GM23338 (cell line): Measurements from ENCODE around the gene PNKP. TPM values are rescaled to one million over a fixed set of nuclear protein-coding genes. Genes with fewer than 3 reads are reported as not detected.

Source experiments
- ATAC-seq: fragments of 200-7000 bp; cut with Tn5 transposase; 3 replicates; pipeline ENCODE4 v1.9.1; 2020
- DNase-seq: peaks from one replicate; pipeline ENCODE4 v3.0.0-alpha.2; 2015; ENCODE audit warnings: low spot score
- H2AFZ ChIP-seq: fragments of 200-600 bp; sonication (generic); 2 replicates; pipeline ENCODE4 v1.8.0; 2016; ENCODE audit warnings: antibody characterized with exemption, mild to moderate bottlenecking, moderate library complexity
- H3F3A ChIP-seq: fragments of 200-600 bp; sonication (generic); replicated peaks from 2 replicates; pipeline ENCODE4 v1.8.0; 2017; ENCODE audit warnings: antibody characterized with exemption, mixed run types, low read depth
- H3K27ac ChIP-seq: fragments of 200-600 bp; sonication (generic); 2 replicates; pipeline ENCODE4 v1.6.1; 2016; ENCODE audit warnings: low read depth
- H3K27me3 ChIP-seq: fragments of 200-600 bp; sonication (generic); 2 replicates; pipeline ENCODE4 v1.8.0; 2016; ENCODE audit warnings: mild to moderate bottlenecking, mixed run types, moderate library complexity; ENCODE audit not compliant: insufficient read depth
- H3K36me3 ChIP-seq: fragments of 200-600 bp; sonication (generic); 2 replicates; pipeline ENCODE4 v1.8.0; 2016; ENCODE audit warnings: mild to moderate bottlenecking; ENCODE audit not compliant: insufficient read depth
- H3K4me1 ChIP-seq: fragments of 200-600 bp; sonication (generic); 2 replicates; pipeline ENCODE4 v1.8.0; 2016; ENCODE audit warnings: mild to moderate bottlenecking, moderate library complexity; ENCODE audit not compliant: insufficient read depth
- H3K4me2 ChIP-seq: fragments of 200-600 bp; sonication (generic); 2 replicates; pipeline ENCODE4 v1.7.1; 2017; ENCODE audit warnings: mixed run types
- H3K4me3 ChIP-seq: fragments of 200-600 bp; sonication (generic); 2 replicates; pipeline ENCODE4 v1.6.1; 2016; ENCODE audit warnings: mixed run types
- H3K79me2 ChIP-seq: fragments of 200-600 bp; sonication (generic); replicated peaks from 2 replicates; pipeline ENCODE4 v1.8.0; 2017; ENCODE audit warnings: mild to moderate bottlenecking; ENCODE audit not compliant: insufficient read depth
- H3K9me2 ChIP-seq: fragments of 200-600 bp; sonication (generic); 2 replicates; pipeline ENCODE4 v1.8.0; 2017; ENCODE audit not compliant: insufficient read depth
- H4K20me1 ChIP-seq: fragments of 200-600 bp; sonication (generic); replicated peaks from 2 replicates; pipeline ENCODE4 v1.8.0; 2017; ENCODE audit warnings: mild to moderate bottlenecking; ENCODE audit not compliant: insufficient read depth
- H3K27ac Mint-ChIP-seq: 2 replicates; pipeline ENCODE4 v1.8.0; 2020; ENCODE audit warnings: inconsistent platforms, mild to moderate bottlenecking, moderate library complexity, mixed read lengths
- H3K27me3 Mint-ChIP-seq: 3 replicates; pipeline ENCODE4 v1.8.0; 2022; ENCODE audit warnings: low read depth, mild to moderate bottlenecking, moderate library complexity, mixed read lengths, inconsistent platforms; ENCODE audit not compliant: insufficient read depth, poor library complexity
- H3K36me3 Mint-ChIP-seq: 3 replicates; pipeline ENCODE4 v1.8.0; 2021; ENCODE audit warnings: low read depth, mild to moderate bottlenecking, inconsistent platforms, moderate library complexity, mixed read lengths
- H3K4me1 Mint-ChIP-seq: 3 replicates; pipeline ENCODE4 v1.8.0; 2020; ENCODE audit warnings: mild to moderate bottlenecking, inconsistent platforms, mixed read lengths
- H3K4me3 Mint-ChIP-seq: 3 replicates; pipeline ENCODE4 v1.8.0; 2021; ENCODE audit warnings: moderate library complexity, mild to moderate bottlenecking, inconsistent platforms, mixed read lengths
- H3K9me3 Mint-ChIP-seq: 3 replicates; pipeline ENCODE4 v1.8.0; 2020; ENCODE audit warnings: moderate library complexity, mild to moderate bottlenecking, inconsistent platforms, mixed read lengths
- ETS1 ChIP-seq: IDR thresholded peaks from 2 replicates; pipeline ENCODE4 v1.6.1; 2016; ENCODE audit warnings: antibody characterized with exemption
- EZH2 ChIP-seq: fragments of 200-600 bp; sonication (generic); IDR thresholded peaks from one replicate; pipeline ENCODE4 v1.8.0; 2017; ENCODE audit warnings: antibody characterized with exemption, mild to moderate bottlenecking, low read depth; ENCODE audit not compliant: unreplicated experiment
- JUNB ChIP-seq: IDR thresholded peaks from one replicate; pipeline ENCODE4 v1.6.1; 2016; ENCODE audit warnings: antibody characterized with exemption; ENCODE audit not compliant: unreplicated experiment
- NANOG ChIP-seq: IDR thresholded peaks from 2 replicates; pipeline ENCODE4 v1.6.1; 2016; ENCODE audit warnings: antibody characterized with exemption, borderline replicate concordance
- POLR2AphosphoS5 ChIP-seq: IDR thresholded peaks from 2 replicates; pipeline ENCODE4 v1.6.1; 2016; ENCODE audit warnings: antibody characterized with exemption, low read depth
- STAT1 ChIP-seq: IDR thresholded peaks from one replicate; pipeline ENCODE4 v1.6.1; 2016; ENCODE audit warnings: antibody characterized with exemption; ENCODE audit not compliant: unreplicated experiment
- ZNF114 ChIP-seq: fragments of 250-450 bp; sonication (Bioruptor Pico); IDR thresholded peaks from 2 replicates; pipeline ENCODE4 v1.5.0; 2020; ENCODE audit warnings: mild to moderate bottlenecking, moderate library complexity
- ZNF331 ChIP-seq: fragments of 250-450 bp; sonication (Bioruptor Pico); IDR thresholded peaks from 2 replicates; pipeline ENCODE4 v1.5.0; 2020; ENCODE audit warnings: low read depth, mild to moderate bottlenecking, moderate library complexity
- ZNF462 ChIP-seq: fragments of 250-450 bp; sonication (Bioruptor Pico); IDR thresholded peaks from 2 replicates; pipeline ENCODE4 v1.5.0; 2020; ENCODE audit warnings: mild to moderate bottlenecking, moderate library complexity
- polyA plus RNA-seq: library from polyadenylated mRNA; unstranded; fragments of >200 nt; fragmentation: Nextera tagmentation; extraction: Ambion mirVana; gene quantifications from 2 replicates; pipeline ENCODE4 v1.2.1, GENCODE V29; 2016
- total RNA-seq: library from RNA; depleted of rRNA; stranded (reverse); fragments of >200 nt; shearing (Covaris generic); gene quantifications from 2 replicates; pipeline ENCODE4 v1.2.3, GENCODE V29; 2014

PNKP gene
- total and polyA plus RNA-seq, 2 experiments from 2014 or later = 99.6 to 109 TPM

DNA sequence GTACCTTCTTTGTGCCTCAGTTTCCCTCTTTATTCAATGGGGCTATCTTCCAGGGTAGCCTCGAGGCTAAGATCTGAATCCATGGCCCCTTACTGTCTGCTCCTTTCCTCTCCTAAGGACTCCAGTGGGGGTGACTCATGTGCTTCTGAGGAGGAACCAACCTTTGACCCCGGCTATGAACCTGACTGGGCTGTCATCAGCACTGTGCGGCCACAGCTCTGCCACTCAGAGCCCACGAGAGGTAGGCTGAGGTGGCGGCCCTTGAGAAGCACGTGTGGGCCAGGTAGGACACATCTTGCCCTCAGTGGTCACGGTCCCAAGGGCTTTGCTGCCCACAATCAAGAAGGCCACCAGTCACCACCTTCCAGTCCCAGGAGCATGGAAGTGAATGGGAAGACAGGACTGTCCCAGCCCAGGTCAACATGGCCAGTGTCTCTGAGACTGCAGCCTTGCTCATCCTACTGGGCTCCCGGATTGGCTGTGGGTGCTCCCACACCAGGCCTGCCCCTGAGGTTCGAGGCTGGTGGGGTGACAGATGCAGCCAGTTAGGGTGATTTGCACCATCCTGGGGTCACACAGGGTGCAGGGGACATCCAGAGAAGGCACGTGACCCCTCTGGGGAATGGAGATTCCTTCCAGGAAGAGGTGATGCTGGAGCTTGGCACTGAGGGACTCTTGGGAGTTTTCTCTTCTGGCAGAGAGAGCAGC is 12.9 kb upstream of the PNKP start:
- H3K4me2 ChIP-seq = no peak overlapping the region
- peaks cover 14% of the 10 kb centered on the region for H3K27me3 Mint-ChIP-seq
- H3K9me3 Mint-ChIP-seq = peaks cover 3% of the 10 kb centered on the region; the same call in 1 of the 3 replicates
- H3K9me2 ChIP-seq = no peaks in the 10 kb centered on the region
- H3K27ac ChIP-seq = no peak overlapping the region
- TF ChIP-seq POLR2AphosphoS5 = no peak
- no peak for TF ChIP-seq JUNB
- no peak for TF ChIP-seq STAT1
- TF ChIP-seq ZNF114 (CRISPR knock-in tag) = no peak
- no peak for TF ChIP-seq ETS1
- TF ChIP-seq ZNF462 = no peak
- TF ChIP-seq EZH2 = no peak
- TF ChIP-seq NANOG = no peak
- no peak for TF ChIP-seq ZNF331 (CRISPR knock-in tag)
- DNase-seq (no peak), ATAC-seq (no peak)
- H3K4me3 Mint-ChIP-seq = no peak overlapping the region
- no peaks in the 10 kb centered on the region for H3K27me3 ChIP-seq
- peaks cover 8% of the 10 kb centered on the region for H4K20me1 ChIP-seq
- H3K79me2 ChIP-seq = peaks cover 26% of the 10 kb centered on the region
- peaks cover 15% of the 10 kb centered on the region; the same call in 1 of the 2 replicates for H3F3A ChIP-seq
- H2AFZ ChIP-seq = no peak overlapping the region
- peaks cover 68% of the 10 kb centered on the region for H3K36me3 Mint-ChIP-seq
- peaks cover 21% of the 10 kb centered on the region; the same call in 2 of the 3 replicates for H3K4me1 Mint-ChIP-seq
- H3K36me3 ChIP-seq = peaks cover 39% of the 10 kb centered on the region
- no peak overlapping the region for H3K27ac Mint-ChIP-seq
- H3K4me1 ChIP-seq = peaks cover 14% of the 10 kb centered on the region; the same call in 1 of the 2 replicates
- no peak overlapping the region for H3K4me3 ChIP-seq
